PC-3 (cell line): ENCODE results near the gene MTMR1. TPM values are rescaled to one million over a fixed set of nuclear protein-coding genes. Genes with fewer than 3 reads are reported as not detected.

Source experiments
- ATAC-seq: fragments of 200-7000 bp; cut with Tn5 transposase; 2 replicates; pipeline ENCODE4 v1.9.1; 2020; ENCODE audit warnings: mild to moderate bottlenecking, moderate library complexity
- BruUV-seq: library from RNA; stranded (reverse); fragments of 400-500 nt; replicated peaks from 2 replicates; lab custom pipeline; 2021; lab: Mats Ljungman, UMichigan
- CTCF ChIA-PET: fragments of 300-600 bp; sonication (Branson Sonifier 250); formaldehyde crosslinking; loops from one replicate; lab custom pipeline; 2022; ENCODE audit warnings: antibody characterized with exemption; lab: Charles Lee
- POLR2A ChIA-PET: fragments of 300-600 bp; sonication (Branson Sonifier 250); formaldehyde crosslinking; loops from one replicate; lab custom pipeline; 2022; ENCODE audit warnings: antibody characterized with exemption; ENCODE audit not compliant: unreplicated experiment; lab: Charles Lee
- DNase-seq: peaks from one replicate; pipeline ENCODE4 v3.0.0-alpha.2; 2015
- H2AFZ ChIP-seq: fragments of 300-600 bp; sonication (generic); 2 replicates; pipeline ENCODE4 v1.6.0; 2016; ENCODE audit warnings: antibody characterized with exemption, low read length
- H3F3A ChIP-seq: fragments of 300-600 bp; sonication (generic); one replicate; pipeline ENCODE4 v1.6.0; 2017; ENCODE audit warnings: antibody characterized with exemption, low read length, control low read depth, mild to moderate bottlenecking; ENCODE audit not compliant: unreplicated experiment
- H3K27ac ChIP-seq: fragments of 300-600 bp; sonication (generic); 2 replicates; pipeline ENCODE4 v1.5.1; 2016; ENCODE audit warnings: mild to moderate bottlenecking, low read length
- H3K27me3 ChIP-seq: fragments of 300-600 bp; sonication (generic); 2 replicates; pipeline ENCODE4 v1.6.1; 2016; ENCODE audit warnings: low read length, mixed read lengths
- H3K36me3 ChIP-seq: fragments of 300-600 bp; sonication (generic); 2 replicates; pipeline ENCODE4 v1.6.1; 2016; ENCODE audit warnings: low read depth, mixed run types, low read length, mixed read lengths
- H3K4me1 ChIP-seq: fragments of 300-600 bp; sonication (generic); 2 replicates; pipeline ENCODE4 v1.5.1; 2016; ENCODE audit warnings: low read length; ENCODE audit not compliant: insufficient read depth
- H3K4me2 ChIP-seq: fragments of 300-600 bp; sonication (generic); 2 replicates; pipeline ENCODE4 v1.6.0; 2016; ENCODE audit warnings: low read length
- H3K4me3 ChIP-seq: fragments of 300-600 bp; sonication (generic); 2 replicates; pipeline ENCODE4 v1.5.1; 2016; ENCODE audit warnings: mild to moderate bottlenecking, low read length, mixed read lengths
- H3K79me2 ChIP-seq: fragments of 300-600 bp; sonication (generic); 2 replicates; pipeline ENCODE4 v1.6.1; 2017; ENCODE audit warnings: low read length, mixed read lengths
- H3K9ac ChIP-seq: fragments of 300-600 bp; sonication (generic); 2 replicates; pipeline ENCODE4 v1.6.0; 2016; ENCODE audit warnings: mild to moderate bottlenecking, low read length
- H3K9me2 ChIP-seq: fragments of 300-600 bp; sonication (generic); replicated peaks from 2 replicates; pipeline ENCODE4 v1.6.1; 2016; ENCODE audit warnings: mixed run types, low read length, mixed read lengths
- H3K9me3 ChIP-seq: fragments of 300-600 bp; sonication (generic); 2 replicates; pipeline ENCODE4 v1.6.1; 2016; ENCODE audit warnings: low read length, mixed read lengths
- H4K20me1 ChIP-seq: fragments of 300-600 bp; sonication (generic); 2 replicates; pipeline ENCODE4 v1.6.1; 2016; ENCODE audit warnings: low read length, mixed read lengths
- EZH2 ChIP-seq: fragments of 300-600 bp; sonication (generic); IDR thresholded peaks from one replicate; pipeline ENCODE4 v1.6.1; 2017; ENCODE audit warnings: antibody characterized with exemption, mild to moderate bottlenecking, low read length; ENCODE audit not compliant: unreplicated experiment
- EZH2phosphoT487 ChIP-seq: fragments of 300-600 bp; sonication (generic); IDR thresholded peaks from 2 replicates; pipeline ENCODE4 v1.6.1; 2018; ENCODE audit warnings: mild to moderate bottlenecking, antibody characterized with exemption, low read length, borderline replicate concordance
- intact Hi-C: fragments of 100-400 bp; cut with micrococcal nuclease; formaldehyde crosslinking; loops from 2 replicates; pipeline ENCODE4 v1.9.0; 2023
- total RNA-seq: library from RNA; depleted of rRNA; stranded (reverse); fragments of >200 nt; gene quantifications from 2 replicates; pipeline ENCODE4 v1.2.3, GENCODE V29; 2014
- TF ChIP-seq, protein P1 (sequence below): fragments of 300-600 bp; sonication (generic); conservative IDR thresholded peaks from 2 replicates; pipeline ENCODE4 v1.5.1; 2017; ENCODE audit warnings: antibody characterized with exemption, low read depth, mild to moderate bottlenecking, low read length

The MTMR1 gene
- total RNA-seq, 1 experiment from 2014 or later: 31.8 TPM

DNA sequence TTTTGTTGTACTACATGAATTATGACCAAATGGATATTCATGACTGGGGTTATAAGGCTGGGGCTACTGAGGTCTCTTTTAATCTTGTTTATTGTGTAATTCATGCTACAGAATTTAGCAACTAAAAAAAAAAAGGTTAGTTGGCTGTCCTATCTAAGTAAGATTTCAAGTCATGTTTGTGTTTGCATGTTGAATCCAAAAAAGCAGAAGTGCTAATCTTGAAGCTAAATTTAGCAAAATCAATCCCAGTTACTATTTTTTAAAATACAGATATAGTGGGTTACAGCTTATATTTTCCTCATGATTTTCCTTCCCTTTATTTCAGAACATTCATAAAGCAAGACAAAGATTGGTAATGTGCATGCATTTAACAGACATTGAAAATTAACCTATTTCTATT lies 19.4 kb downstream of the MTMR1 start:
- Histone ChIP-seq H3K9me3 (no peaks in the 10 kb centered on the region), H3K9ac (no peak overlapping the region), H3K4me1 (peaks cover 10% of the 10 kb centered on the region; the same call in 1 of the 2 replicates), H3F3A (no peaks in the 10 kb centered on the region), H3K27me3 (no peaks in the 10 kb centered on the region), H3K27ac (no peak overlapping the region), H2AFZ (no peak overlapping the region), H4K20me1 (no peaks in the 10 kb centered on the region), H3K9me2 (no peaks in the 10 kb centered on the region), H3K4me3 (no peak overlapping the region), H3K4me2 (no peak overlapping the region), H3K79me2 (peaks cover 8% of the 10 kb centered on the region; the same call in 1 of the 2 replicates), H3K36me3 (no peaks in the 10 kb centered on the region; the same call in 1 of the 2 replicates)
- ChIA-PET POLR2A (no interaction called here), CTCF (interaction anchor here (0.6 kb wide), 1 partner anchor 9 kb away, joined by 3 read pairs; no protein-coding TSS in a partner anchor)
- TF ChIP-seq EZH2 (no peak), EZH2phosphoT487 (no peak)
- TF ChIP-seq, protein P1, sequence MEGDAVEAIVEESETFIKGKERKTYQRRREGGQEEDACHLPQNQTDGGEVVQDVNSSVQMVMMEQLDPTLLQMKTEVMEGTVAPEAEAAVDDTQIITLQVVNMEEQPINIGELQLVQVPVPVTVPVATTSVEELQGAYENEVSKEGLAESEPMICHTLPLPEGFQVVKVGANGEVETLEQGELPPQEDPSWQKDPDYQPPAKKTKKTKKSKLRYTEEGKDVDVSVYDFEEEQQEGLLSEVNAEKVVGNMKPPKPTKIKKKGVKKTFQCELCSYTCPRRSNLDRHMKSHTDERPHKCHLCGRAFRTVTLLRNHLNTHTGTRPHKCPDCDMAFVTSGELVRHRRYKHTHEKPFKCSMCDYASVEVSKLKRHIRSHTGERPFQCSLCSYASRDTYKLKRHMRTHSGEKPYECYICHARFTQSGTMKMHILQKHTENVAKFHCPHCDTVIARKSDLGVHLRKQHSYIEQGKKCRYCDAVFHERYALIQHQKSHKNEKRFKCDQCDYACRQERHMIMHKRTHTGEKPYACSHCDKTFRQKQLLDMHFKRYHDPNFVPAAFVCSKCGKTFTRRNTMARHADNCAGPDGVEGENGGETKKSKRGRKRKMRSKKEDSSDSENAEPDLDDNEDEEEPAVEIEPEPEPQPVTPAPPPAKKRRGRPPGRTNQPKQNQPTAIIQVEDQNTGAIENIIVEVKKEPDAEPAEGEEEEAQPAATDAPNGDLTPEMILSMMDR: no peak
- DNase-seq (no peak), ATAC-seq (no peak)
- intact Hi-C loops: no loop called here
- no TSS peak for BruUV-seq

DNA sequence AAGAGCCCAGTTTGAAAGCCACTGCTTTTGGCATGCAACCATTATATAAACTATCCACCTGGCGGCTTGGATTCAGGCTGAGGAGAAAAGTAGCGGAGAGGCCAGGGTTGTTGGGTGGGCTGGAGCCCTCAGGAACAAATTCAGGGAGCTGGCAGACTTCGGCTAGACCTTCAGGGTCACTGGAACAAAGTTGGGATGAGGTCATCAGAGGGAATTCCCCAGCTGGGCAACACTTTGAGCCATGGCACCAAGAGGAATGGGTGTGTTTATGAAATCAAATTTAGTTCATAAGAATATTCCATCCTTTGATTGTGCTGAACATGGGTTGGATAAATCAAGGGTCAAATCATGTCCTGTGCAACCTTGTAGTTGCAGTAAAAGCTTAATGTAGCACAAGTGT lies 22.0 kb downstream of the MTMR1 start:
- H3K27ac ChIP-seq: no peak overlapping the region
- DNase-seq (no peak), ATAC-seq (peak; percentile 27; the same call in 1 of the 2 replicates)
- no peaks in the 10 kb centered on the region for H3K27me3 ChIP-seq
- ChIA-PET POLR2A (interaction anchor here (0.6 kb wide), 1 partner anchor 775 kb away, joined by 4 read pairs; no protein-coding TSS in a partner anchor), CTCF (interaction anchor here (0.7 kb wide), 2 partner anchors 16 to 32 kb away, joined by 3 to 5 read pairs; no protein-coding TSS in a partner anchor)
- no peaks in the 10 kb centered on the region for H4K20me1 ChIP-seq
- TF ChIP-seq EZH2: no peak
- TF ChIP-seq EZH2phosphoT487: no peak
- TF ChIP-seq, protein P1: no peak
- H3F3A ChIP-seq: no peaks in the 10 kb centered on the region
- H3K9ac ChIP-seq: no peak overlapping the region
- no peak overlapping the region for H2AFZ ChIP-seq
- peaks cover 10% of the 10 kb centered on the region; the same call in 1 of the 2 replicates for H3K4me1 ChIP-seq
- H3K9me3 ChIP-seq: no peaks in the 10 kb centered on the region
- no peak overlapping the region for H3K4me3 ChIP-seq
- intact Hi-C loops: no loop called here
- H3K9me2 ChIP-seq: no peaks in the 10 kb centered on the region
- no TSS peak for BruUV-seq
- H3K4me2 ChIP-seq: 0 out of 2 replicates have a peak overlapping the region, but pooled peaks have one; percentile 4
- H3K36me3 ChIP-seq: 0 out of 2 replicates have a peak, but pooled peaks cover 5% of the 10 kb centered on the region
- peaks cover 12% of the 10 kb centered on the region; the same call in 1 of the 2 replicates for H3K79me2 ChIP-seq

DNA sequence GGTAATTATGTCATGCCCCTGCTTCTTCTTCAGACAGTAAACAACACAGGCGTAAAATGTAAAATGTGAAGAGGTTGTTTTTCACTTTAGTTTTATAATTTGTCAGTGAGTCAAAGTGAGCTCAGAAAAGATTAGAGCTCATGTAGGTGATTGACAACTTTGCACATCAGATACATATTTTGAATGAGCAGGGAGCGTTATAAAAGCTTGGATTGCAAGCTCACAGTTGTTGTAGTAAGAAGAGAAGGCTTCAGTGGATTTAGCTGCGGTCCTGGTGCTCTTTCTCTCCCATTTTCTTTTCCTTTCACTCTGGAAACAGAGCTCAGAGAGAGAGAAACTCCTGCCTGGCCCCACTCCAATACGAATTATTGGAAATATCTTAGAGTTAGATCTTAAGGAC lies 26.4 kb downstream of the MTMR1 start:
- Histone ChIP-seq H2AFZ (no peak overlapping the region), H4K20me1 (no peaks in the 10 kb centered on the region), H3K4me3 (no peak overlapping the region), H3K9me3 (no peaks in the 10 kb centered on the region), H3K9me2 (no peaks in the 10 kb centered on the region), H3K9ac (no peak overlapping the region), H3K4me1 (peaks cover 10% of the 10 kb centered on the region; the same call in 1 of the 2 replicates), H3K4me2 (no peak overlapping the region), H3K27me3 (no peaks in the 10 kb centered on the region), H3F3A (no peaks in the 10 kb centered on the region), H3K27ac (no peak overlapping the region), H3K79me2 (peaks cover 34% of the 10 kb centered on the region; the same call in 1 of the 2 replicates), H3K36me3 (0 out of 2 replicates have a peak, but pooled peaks cover 5% of the 10 kb centered on the region)
- DNase-seq (no peak), ATAC-seq (no peak)
- intact Hi-C loops: no loop called here
- POLR2A ChIA-PET: no interaction called here
- no TSS peak for BruUV-seq
- TF ChIP-seq EZH2phosphoT487: no peak
- no peak for TF ChIP-seq EZH2
- TF ChIP-seq, protein P1: no peak
- CTCF ChIA-PET: no interaction called here
